Rectal smooth muscle tissue (tissue), 1 donor: ENCODE results near the gene NOL4L.
A peak's percentile ranks its signal among the peaks of the same experiment; 100 is the strongest.
"Not testable (repeated sequence)": the region's sequence is repeated elsewhere in the genome, so short reads cannot be mapped to it uniquely, and the experiment has no call there.

ENCODE experiments used
- H3K27ac ChIP-seq: one replicate; pipeline ENCODE4 v1.7.0; 2013; ENCODE audit warnings: low read depth, low read length, inconsistent platforms
- H3K27me3 ChIP-seq: one replicate; pipeline ENCODE4 v1.7.0; 2013; ENCODE audit warnings: low read length; ENCODE audit not compliant: control insufficient read depth, insufficient read depth
- H3K36me3 ChIP-seq: one replicate; pipeline ENCODE4 v1.7.0; 2013; ENCODE audit warnings: low read length; ENCODE audit not compliant: control insufficient read depth, insufficient read depth
- H3K4me1 ChIP-seq: one replicate; pipeline ENCODE4 v1.7.0; 2013; ENCODE audit warnings: low read length; ENCODE audit not compliant: control insufficient read depth, insufficient read depth
- H3K4me3 ChIP-seq: one replicate; pipeline ENCODE4 v1.7.0; 2013; ENCODE audit warnings: low read length
- H3K9ac ChIP-seq: one replicate; pipeline ENCODE4 v1.7.0; 2013; ENCODE audit warnings: low read length

NOL4L gene

DNA sequence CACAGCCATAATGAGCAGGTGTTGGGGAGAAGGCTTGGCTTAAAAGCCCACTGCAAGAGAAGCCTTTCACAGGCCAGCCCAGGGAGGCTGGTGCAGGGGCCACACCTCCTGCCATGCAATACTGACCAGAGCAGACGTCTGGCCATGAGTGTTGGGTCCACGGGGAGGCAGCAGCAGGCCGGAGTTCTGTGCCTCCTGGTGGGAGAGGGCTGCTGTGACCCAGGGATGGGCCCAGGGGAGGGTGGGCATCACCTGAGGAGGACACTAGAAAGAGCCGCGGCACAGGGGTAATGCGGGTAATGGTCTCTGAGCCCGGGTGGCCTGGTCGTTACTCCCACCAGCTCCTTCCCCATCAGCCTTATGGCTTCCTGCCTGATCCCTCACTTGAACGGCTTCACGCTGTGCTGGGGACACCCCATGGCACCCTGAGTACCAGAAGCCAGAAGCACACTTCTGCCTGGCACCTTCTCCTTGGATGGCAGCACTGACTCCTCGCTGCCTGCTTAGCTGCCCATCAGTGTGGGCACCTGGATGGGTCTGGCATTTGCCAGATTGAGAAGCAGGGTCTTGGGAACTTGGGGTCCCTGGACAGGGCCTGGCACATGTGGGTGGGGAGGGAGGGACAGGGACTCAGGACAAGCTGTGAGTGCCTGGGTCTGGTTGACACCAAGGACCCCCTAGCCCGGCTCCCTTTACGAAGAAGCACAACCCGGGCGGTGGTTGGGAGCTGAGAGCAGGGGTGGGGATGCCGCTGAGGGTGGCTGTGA is 118.2 kb downstream of the NOL4L start:
- peak overlapping the region; percentile 90 for H3K27ac ChIP-seq
- peaks cover 64% of the 10 kb centered on the region for H3K4me1 ChIP-seq
- H3K9ac ChIP-seq, result no peak overlapping the region
- peaks cover 5% of the 10 kb centered on the region for H3K36me3 ChIP-seq
- H3K27me3 ChIP-seq, result no peaks in the 10 kb centered on the region
- H3K4me3 ChIP-seq, result no peak overlapping the region

GRCh38 chr20:32465901-32466675 is 119.0 kb downstream of the NOL4L start:
- not testable (repeated sequence) for H3K27me3 ChIP-seq, H3K9ac ChIP-seq, H3K36me3 ChIP-seq
- Histone ChIP-seq H3K4me3 (peak overlapping the region; percentile 19), H3K27ac (peak overlapping the region; percentile 90), H3K4me1 (peaks cover 64% of the 10 kb centered on the region)

- H3K9ac ChIP-seq, result peak overlapping the region; percentile 10
- peak overlapping the region; percentile 90 for H3K27ac ChIP-seq
- H3K27me3 ChIP-seq, result no peaks in the 10 kb centered on the region
- no peaks in the 10 kb centered on the region for H3K36me3 ChIP-seq
- peaks cover 57% of the 10 kb centered on the region for H3K4me1 ChIP-seq
- peak overlapping the region; percentile 19 for H3K4me3 ChIP-seq
Observed at GRCh38 chr20:32465092-32465900, 119.8 kb downstream of the NOL4L start.

DNA sequence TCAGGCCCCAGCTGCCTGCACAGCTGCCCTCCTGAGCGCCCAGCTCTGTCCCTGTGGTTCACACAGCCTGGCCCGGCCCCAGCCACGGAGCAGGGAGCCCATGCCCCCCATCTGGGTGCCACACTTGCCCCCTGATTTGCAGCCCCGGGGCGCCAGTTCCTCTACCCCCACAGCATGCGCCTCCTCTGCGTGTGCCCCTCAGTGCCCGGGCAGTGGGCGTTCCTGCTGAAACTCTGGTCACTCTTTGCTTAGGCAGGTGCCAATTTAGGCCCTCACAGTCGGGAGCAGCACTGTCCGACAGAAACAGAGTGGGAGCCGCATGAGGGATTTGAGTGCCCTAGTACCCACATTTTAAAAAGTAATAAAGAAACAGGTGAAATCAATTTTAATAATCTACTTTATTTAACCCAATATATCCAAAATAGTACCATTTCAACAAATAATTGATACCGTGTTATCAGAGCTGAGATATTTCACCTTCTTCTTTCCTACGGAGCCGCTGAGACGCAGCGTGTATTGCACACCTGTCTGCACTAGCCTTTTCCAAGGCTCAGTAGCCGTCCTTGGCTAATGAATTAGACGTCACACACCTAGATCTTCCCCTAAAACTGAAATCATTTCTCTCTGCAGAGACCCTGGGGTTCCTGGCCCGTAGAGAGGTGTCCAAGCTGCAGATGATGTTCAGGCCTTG is 120.6 kb downstream of the NOL4L start:
- Histone ChIP-seq H3K4me3 (no peak overlapping the region), H3K4me1 (peaks cover 54% of the 10 kb centered on the region), H3K36me3 (no peaks in the 10 kb centered on the region), H3K9ac (no peak overlapping the region), H3K27ac (peak overlapping the region; percentile 90), H3K27me3 (no peaks in the 10 kb centered on the region)

DNA sequence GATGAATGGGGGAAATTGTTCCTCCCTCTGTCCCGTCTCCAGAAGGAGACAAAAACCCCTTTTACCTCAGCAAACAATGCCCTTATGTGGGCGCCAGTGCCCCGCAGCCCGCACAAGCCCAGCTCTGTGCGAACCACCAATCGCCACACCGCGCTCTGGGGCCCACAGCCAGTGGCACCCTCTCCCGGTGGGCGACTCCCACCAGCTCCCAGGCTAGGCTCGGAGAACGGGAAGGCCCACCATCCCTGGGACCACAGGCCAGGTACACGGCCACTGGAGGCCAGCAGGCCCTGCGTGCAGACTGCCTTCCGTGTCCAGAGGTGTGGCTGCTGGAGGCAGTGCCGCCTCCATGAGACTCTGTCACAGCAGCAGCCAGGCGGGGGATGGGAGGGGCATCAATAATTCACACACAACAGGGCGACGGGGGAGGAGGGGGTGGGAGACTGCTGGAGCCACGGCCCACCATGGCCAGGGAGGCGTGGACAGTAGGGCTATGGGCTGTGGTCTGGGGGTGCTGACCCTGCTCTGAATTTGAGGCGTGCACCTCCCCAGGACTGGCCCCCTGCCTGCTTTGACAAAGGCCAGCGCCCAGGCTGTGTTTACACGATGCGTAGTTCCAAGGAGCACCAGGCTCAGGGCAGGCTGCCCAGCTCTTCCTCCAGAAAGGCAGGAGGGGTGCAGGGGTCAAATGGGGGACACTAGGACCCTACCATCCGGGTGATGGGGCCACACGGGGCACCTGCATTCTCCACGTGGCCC is 121.3 kb downstream of the NOL4L start:
- no peak overlapping the region for H3K9ac ChIP-seq
- peaks cover 54% of the 10 kb centered on the region for H3K4me1 ChIP-seq
- peak overlapping the region; percentile 90 for H3K27ac ChIP-seq

GRCh38 chr20:32462900-32463641 is 122.1 kb downstream of the NOL4L start:
- no peak overlapping the region for H3K9ac ChIP-seq
- no peaks in the 10 kb centered on the region for H3K36me3 ChIP-seq
- H3K27me3 ChIP-seq, result no peaks in the 10 kb centered on the region
- H3K4me3 ChIP-seq, result peak overlapping the region; percentile 29
- H3K4me1 ChIP-seq, result peaks cover 50% of the 10 kb centered on the region
- H3K27ac ChIP-seq, result peak overlapping the region; percentile 90

More for the DNA sequence above, 121.3 kb downstream of the NOL4L start:
- Histone ChIP-seq H3K27me3 (no peaks in the 10 kb centered on the region), H3K4me3 (peak overlapping the region; percentile 29), H3K36me3 (no peaks in the 10 kb centered on the region)

- Histone ChIP-seq H3K27ac (peak overlapping the region; percentile 90), H3K9ac (no peak overlapping the region), H3K4me1 (peaks cover 42% of the 10 kb centered on the region)
Observed at GRCh38 chr20:32461836-32462600, 123.1 kb downstream of the NOL4L start.

GRCh38 chr20:32460683-32461320 is 124.3 kb downstream of the NOL4L start:
- peaks cover 35% of the 10 kb centered on the region for H3K4me1 ChIP-seq
- no peaks in the 10 kb centered on the region for H3K27me3 ChIP-seq
- H3K4me3 ChIP-seq, result no peak overlapping the region
- no peak overlapping the region for H3K27ac ChIP-seq
- no peak overlapping the region for H3K9ac ChIP-seq
- H3K36me3 ChIP-seq, result no peaks in the 10 kb centered on the region

More at GRCh38 chr20:32461836-32462600, 123.1 kb downstream of the NOL4L start:
- H3K4me3 ChIP-seq, result no peak overlapping the region
- H3K27me3 ChIP-seq, result no peaks in the 10 kb centered on the region
- no peaks in the 10 kb centered on the region for H3K36me3 ChIP-seq

GRCh38 chr20:32460231-32460630 is 124.9 kb downstream of the NOL4L start:
- H3K4me3 ChIP-seq, result no peak overlapping the region

GRCh38 chr20:32458837-32459220 is 126.3 kb downstream of the NOL4L start:
- no peak overlapping the region for H3K9ac ChIP-seq
- H3K4me1 ChIP-seq, result peaks cover 16% of the 10 kb centered on the region
- no peak overlapping the region for H3K4me3 ChIP-seq
- no peak overlapping the region for H3K27ac ChIP-seq
- no peaks in the 10 kb centered on the region for H3K27me3 ChIP-seq
- peaks cover 3% of the 10 kb centered on the region for H3K36me3 ChIP-seq

More at GRCh38 chr20:32460231-32460630, 124.9 kb downstream of the NOL4L start:
- peaks cover 3% of the 10 kb centered on the region for H3K36me3 ChIP-seq
- H3K4me1 ChIP-seq, result peaks cover 29% of the 10 kb centered on the region
- H3K9ac ChIP-seq, result no peak overlapping the region
- H3K27ac ChIP-seq, result no peak overlapping the region
- no peaks in the 10 kb centered on the region for H3K27me3 ChIP-seq
